ENCODE measurements around the gene SPEF2.

DNA sequence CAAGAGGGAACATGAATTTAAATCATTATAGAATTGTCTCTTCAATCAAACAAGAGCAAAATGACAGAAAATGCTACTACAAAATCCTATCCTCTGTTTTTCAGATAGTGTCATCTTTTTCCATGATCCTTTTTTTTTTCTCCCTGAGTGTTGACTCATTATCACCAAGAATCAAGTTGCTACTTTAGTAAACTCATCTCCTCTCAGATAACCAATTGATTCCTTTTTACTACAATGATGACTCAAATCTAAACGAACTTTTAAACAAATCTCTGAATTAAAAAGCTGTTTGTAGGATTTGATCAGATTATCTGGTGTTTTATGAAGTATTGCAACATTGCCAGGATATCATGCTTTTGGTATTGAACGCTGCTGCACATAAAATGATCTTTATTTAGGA, 215.1 kb downstream of the SPEF2 start:
- TF ChIP-seq NR3C1 (IDR thresholded peaks at IDR 0.05): no peak
- no peak for TF ChIP-seq JUNB (IDR thresholded peaks at IDR 0.05)
- no peak for TF ChIP-seq KDM5A (IDR thresholded peaks at IDR 0.05)
- TF ChIP-seq, protein P1, sequence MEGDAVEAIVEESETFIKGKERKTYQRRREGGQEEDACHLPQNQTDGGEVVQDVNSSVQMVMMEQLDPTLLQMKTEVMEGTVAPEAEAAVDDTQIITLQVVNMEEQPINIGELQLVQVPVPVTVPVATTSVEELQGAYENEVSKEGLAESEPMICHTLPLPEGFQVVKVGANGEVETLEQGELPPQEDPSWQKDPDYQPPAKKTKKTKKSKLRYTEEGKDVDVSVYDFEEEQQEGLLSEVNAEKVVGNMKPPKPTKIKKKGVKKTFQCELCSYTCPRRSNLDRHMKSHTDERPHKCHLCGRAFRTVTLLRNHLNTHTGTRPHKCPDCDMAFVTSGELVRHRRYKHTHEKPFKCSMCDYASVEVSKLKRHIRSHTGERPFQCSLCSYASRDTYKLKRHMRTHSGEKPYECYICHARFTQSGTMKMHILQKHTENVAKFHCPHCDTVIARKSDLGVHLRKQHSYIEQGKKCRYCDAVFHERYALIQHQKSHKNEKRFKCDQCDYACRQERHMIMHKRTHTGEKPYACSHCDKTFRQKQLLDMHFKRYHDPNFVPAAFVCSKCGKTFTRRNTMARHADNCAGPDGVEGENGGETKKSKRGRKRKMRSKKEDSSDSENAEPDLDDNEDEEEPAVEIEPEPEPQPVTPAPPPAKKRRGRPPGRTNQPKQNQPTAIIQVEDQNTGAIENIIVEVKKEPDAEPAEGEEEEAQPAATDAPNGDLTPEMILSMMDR (IDR thresholded peaks at IDR 0.05): no peak
- TF ChIP-seq, protein P2, sequence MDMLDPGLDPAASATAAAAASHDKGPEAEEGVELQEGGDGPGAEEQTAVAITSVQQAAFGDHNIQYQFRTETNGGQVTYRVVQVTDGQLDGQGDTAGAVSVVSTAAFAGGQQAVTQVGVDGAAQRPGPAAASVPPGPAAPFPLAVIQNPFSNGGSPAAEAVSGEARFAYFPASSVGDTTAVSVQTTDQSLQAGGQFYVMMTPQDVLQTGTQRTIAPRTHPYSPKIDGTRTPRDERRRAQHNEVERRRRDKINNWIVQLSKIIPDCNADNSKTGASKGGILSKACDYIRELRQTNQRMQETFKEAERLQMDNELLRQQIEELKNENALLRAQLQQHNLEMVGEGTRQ (IDR thresholded peaks at IDR 0.05): no peak
- TF ChIP-seq RAD21 (conservative IDR thresholded peaks at IDR 0.05 in 1 of 2, IDR thresholded peaks at IDR 0.05 in 1 of 2): no peak
- no peak for TF ChIP-seq POLR2A (IDR thresholded peaks at IDR 0.05; ENCODE audit: low read length)

All from A549 (cell line).